Ovary (tissue), 9 donors: ENCODE measurements around the gene ARHGEF12. TPM values are rescaled to one million over a fixed set of nuclear protein-coding genes. Genes with fewer than 3 reads are reported as not detected.
"Not testable (repeated sequence)": the region's sequence is repeated elsewhere in the genome, so short reads cannot be mapped to it uniquely, and the experiment has no call there.

Experiments
- DNase-seq, 5 donors: peaks; one replicate each; pipeline ENCODE4 v3.0.0-alpha.2; 2019 to 2020
- H3K27ac ChIP-seq, 2 donors: fragments of 200-600 bp; one replicate each; pipeline versions ENCODE4 v1.5.1 to v1.8.0; 2019 to 2022
- H3K27me3 ChIP-seq: fragments of 200-600 bp; one replicate; pipeline ENCODE4 v1.8.0; 2022
- H3K36me3 ChIP-seq: fragments of 200-600 bp; sonication (generic); one replicate; pipeline ENCODE4 v1.5.1; 2019
- H3K4me1 ChIP-seq: one replicate; pipeline ENCODE4 v1.8.1; 2013; ENCODE audit warnings: mild to moderate bottlenecking, moderate library complexity; ENCODE audit not compliant: insufficient read depth
- H3K4me3 ChIP-seq: fragments of 200-600 bp; sonication (generic); one replicate; pipeline ENCODE4 v1.5.1; 2017
- H3K9me3 ChIP-seq, 2 donors: fragments of 200-600 bp in 1 of 2; sonication (generic) in 1 of 2; one replicate each; pipeline versions ENCODE4 v1.5.1 to v1.8.1; 2013 to 2019; ENCODE audit warnings: mild to moderate bottlenecking in 1 of 2, moderate library complexity in 1 of 2
- EP300 ChIP-seq: sonication (generic); formaldehyde crosslinking; IDR thresholded peaks from one replicate; pipeline ENCODE4 v1.6.1; 2017; ENCODE audit warnings: antibody characterized with exemption
- POLR2A ChIP-seq: fragments of 450-650 bp; IDR thresholded peaks from one replicate; pipeline ENCODE4 v1.6.1; 2017; ENCODE audit warnings: antibody characterized with exemption, mild to moderate bottlenecking, moderate library complexity
- WGBS, 3 donors: extraction: QIAGEN DNeasy Blood & Tissue Kit in 1 of 3; methylation state at CpG; one replicate each; pipeline versions ENCODE4 v1.1.5 to v1.1.7; 2013 to 2017; 5-methylcytosine and 5-hydroxymethylcytosine counted together
- intact Hi-C, 4 donors: fragments of 100-400 bp; cut with DNase I; formaldehyde crosslinking; loops; one replicate each; pipeline versions ENCODE4 v1.11.0 to v1.15.1; 2022 to 2023
- polyA plus RNA-seq, 2 donors: library from polyadenylated mRNA; stranded (reverse); fragments of 200-250 nt in 1 of 2; fragments of 350-450 nt in 1 of 2; fragmentation: Illumina TruSeq in 1 of 2; extraction: RNeasy Lipid Tissue Mini Kit (QIAGEN cat#74804) in 1 of 2; gene quantifications; one replicate each; pipeline ENCODE4 v1.2.3, GENCODE V29; 2013 to 2014
- total RNA-seq, 7 donors: library from RNA; depleted of rRNA in 2 of 7; stranded (reverse); fragments of >200 nt in 2 of 7; fragmentation: NEBNext Ultra II Directional in 3 of 7; extraction: Animal tissue kit (Norgen Biotek cat#: 25700) in 3 of 7; gene quantifications; one replicate each; pipeline versions ENCODE4 v1.1.0 to v1.2.4, GENCODE V29; 2016 to 2023
- TF ChIP-seq, protein P1 (sequence below), 3 donors: fragments of 450-650 bp in 2 of 3; fragments of 200-600 bp in 1 of 3; IDR thresholded peaks; one replicate each; pipeline versions ENCODE4 v1.5.1 to v1.8.0; 2016 to 2022; ENCODE audit warnings: antibody characterized with exemption in 3 of 3, mild to moderate bottlenecking in 1 of 3
- donor health status: DM: no; HTN: no; CAD: no; lungs with moderate emphysema.
- donor health status: DM: no; HTN: no; CAD: no.
- donor health status: Bipolar disorder and iron deficiency.
- donor health status: DM: yes; HTN: yes; CAD: no.
- donor health status: DM: no; HTN: no; CAD: no.
- donor health status: DM: yes; HTN: yes; CAD: no.

ARHGEF12 gene
- total and polyA plus RNA-seq, 9 donors = 22.1 to 92.9 (median 69.3) TPM

DNA sequence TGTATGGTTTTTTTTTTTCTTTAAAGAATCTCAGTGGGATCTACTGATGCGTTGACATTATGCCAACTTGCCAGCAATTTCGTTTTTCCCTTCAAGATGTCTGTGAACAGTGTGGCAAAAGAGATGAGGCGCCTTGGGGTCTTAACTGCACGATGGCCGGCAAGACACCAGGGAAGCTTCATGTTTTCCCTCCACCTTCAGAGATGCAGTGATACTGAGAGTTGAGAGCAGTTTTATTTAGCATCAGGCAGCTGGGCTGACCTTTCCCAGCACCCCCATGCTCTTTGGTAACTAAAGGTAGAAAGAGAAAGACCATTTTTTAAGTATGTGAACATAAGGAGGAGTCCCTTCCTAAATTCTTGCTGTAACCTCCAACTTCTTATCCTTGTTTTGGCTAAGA, 163.6 kb downstream of the ARHGEF12 start:
- Histone ChIP-seq H3K4me3 (no peak overlapping the region), H3K9me3 (no peaks in the 10 kb centered on the region), H3K27ac (no peak overlapping the region), H3K27me3 (no peaks in the 10 kb centered on the region), H3K4me1 (no peaks in the 10 kb centered on the region), H3K36me3 (no peaks in the 10 kb centered on the region)
- TF ChIP-seq, protein P1, sequence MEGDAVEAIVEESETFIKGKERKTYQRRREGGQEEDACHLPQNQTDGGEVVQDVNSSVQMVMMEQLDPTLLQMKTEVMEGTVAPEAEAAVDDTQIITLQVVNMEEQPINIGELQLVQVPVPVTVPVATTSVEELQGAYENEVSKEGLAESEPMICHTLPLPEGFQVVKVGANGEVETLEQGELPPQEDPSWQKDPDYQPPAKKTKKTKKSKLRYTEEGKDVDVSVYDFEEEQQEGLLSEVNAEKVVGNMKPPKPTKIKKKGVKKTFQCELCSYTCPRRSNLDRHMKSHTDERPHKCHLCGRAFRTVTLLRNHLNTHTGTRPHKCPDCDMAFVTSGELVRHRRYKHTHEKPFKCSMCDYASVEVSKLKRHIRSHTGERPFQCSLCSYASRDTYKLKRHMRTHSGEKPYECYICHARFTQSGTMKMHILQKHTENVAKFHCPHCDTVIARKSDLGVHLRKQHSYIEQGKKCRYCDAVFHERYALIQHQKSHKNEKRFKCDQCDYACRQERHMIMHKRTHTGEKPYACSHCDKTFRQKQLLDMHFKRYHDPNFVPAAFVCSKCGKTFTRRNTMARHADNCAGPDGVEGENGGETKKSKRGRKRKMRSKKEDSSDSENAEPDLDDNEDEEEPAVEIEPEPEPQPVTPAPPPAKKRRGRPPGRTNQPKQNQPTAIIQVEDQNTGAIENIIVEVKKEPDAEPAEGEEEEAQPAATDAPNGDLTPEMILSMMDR (IDR thresholded peaks at IDR 0.05) = no peak
- TF ChIP-seq EP300 (no peak), POLR2A (no peak)
- DNase-seq = no peak
- WGBS, 3 donors = 76 to 78% (median 77%) methylated on average over 5 of the region's 5 CpGs
- intact Hi-C loops = loop anchor here in 1 of 4 donors (5.0 kb wide), 1 partner anchor 1347 kb away; no protein-coding TSS in a partner anchor

DNA sequence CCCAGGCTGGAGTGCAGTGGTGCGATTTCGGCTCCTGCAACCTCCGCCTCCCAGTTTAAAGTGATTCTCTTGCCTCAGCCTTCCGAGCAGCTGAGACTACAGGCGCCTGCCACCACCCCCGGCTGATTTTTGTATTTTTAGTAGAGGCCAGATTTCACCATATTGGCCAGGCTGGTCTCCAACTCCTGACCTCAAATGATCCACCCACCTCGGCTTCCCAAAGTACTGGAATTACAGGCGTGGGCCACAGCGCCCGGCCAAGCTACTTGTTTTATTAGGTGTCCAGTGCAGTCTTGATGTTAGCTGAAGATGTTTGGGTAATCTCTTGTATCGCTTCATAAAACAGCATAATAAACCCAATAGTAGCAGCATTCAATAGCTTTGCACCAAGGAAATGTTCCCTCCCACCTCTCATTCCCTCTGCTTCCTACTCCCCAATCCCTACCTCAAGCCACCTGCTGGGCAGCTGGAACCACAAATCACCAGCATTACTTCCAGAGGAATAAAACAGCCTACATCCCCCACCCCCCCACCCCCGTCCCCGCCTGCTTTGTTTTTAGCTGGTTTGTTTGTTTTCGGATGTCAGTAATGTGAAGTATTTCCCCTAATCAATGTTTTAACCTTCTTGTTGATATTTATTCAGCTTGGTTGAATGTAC, 164.3 kb downstream of the ARHGEF12 start:
- no peak overlapping the region for H3K27ac ChIP-seq
- H3K27me3 ChIP-seq = no peaks in the 10 kb centered on the region
- H3K9me3 ChIP-seq = no peaks in the 10 kb centered on the region
- H3K4me3 ChIP-seq = no peak overlapping the region
- intact Hi-C loops = no loop called here
- H3K4me1 ChIP-seq = no peaks in the 10 kb centered on the region
- 20 to 38% (median 23%) methylated on average over 14 of the region's 14 CpGs for WGBS, 3 donors
- H3K36me3 ChIP-seq = no peaks in the 10 kb centered on the region
- no peak for DNase-seq
- no peak for TF ChIP-seq POLR2A
- TF ChIP-seq, protein P1 (IDR thresholded peaks at IDR 0.05) = no peak
- no peak for TF ChIP-seq EP300

GRCh38 chr11:120501440-120501839, 165.2 kb downstream of the ARHGEF12 start:
- no peaks in the 10 kb centered on the region for H3K4me1 ChIP-seq
- no peaks in the 10 kb centered on the region for H3K9me3 ChIP-seq
- TF ChIP-seq EP300 = no peak
- TF ChIP-seq POLR2A = no peak
- TF ChIP-seq, protein P1 (IDR thresholded peaks at IDR 0.05) = no peak
- no peaks in the 10 kb centered on the region for H3K36me3 ChIP-seq
- H3K27me3 ChIP-seq = no peaks in the 10 kb centered on the region
- no peak overlapping the region for H3K27ac ChIP-seq
- WGBS, 3 donors = 11 to 33% (median 26%) methylated on average over 2 of the region's 2 CpGs
- no peak for DNase-seq
- intact Hi-C loops = no loop called here
- H3K4me3 ChIP-seq = no peak overlapping the region

- Histone ChIP-seq H3K4me1 (no peaks in the 10 kb centered on the region), H3K4me3 (no peak overlapping the region), H3K27ac (no peak overlapping the region), H3K9me3 (no peaks in the 10 kb centered on the region), H3K36me3 (no peaks in the 10 kb centered on the region), H3K27me3 (no peaks in the 10 kb centered on the region)
- intact Hi-C loops = no loop called here
- TF ChIP-seq EP300 (no peak), POLR2A (no peak)
- TF ChIP-seq, protein P1 (IDR thresholded peaks at IDR 0.05) = no peak
- DNase-seq = no peak
- 35 to 55% (median 45%) methylated on average over 5 of the region's 5 CpGs for WGBS, 3 donors
Observed at GRCh38 chr11:120501976-120502755, 166.0 kb downstream of the ARHGEF12 start.

DNA sequence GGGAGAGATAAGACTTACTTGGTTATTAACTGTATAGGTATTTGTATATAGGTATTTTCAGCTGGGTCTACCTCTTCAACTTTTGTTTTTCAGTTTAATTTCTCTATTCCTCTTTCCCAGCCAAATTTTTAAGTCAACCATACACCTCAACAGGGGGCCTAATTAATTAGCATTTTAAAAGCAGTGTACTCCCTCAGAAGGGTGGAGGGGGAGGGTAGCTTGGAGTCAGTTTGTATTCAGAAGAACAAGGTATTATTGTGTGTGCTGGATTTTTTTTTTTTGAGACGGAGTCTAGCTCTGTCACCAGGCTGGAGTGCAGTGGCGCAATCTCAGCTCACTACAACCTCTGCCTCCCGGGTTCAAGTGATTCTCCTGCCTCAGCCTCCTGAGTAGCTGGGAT, 167.3 kb downstream of the ARHGEF12 start:
- H3K4me1 ChIP-seq, DNase-seq, H3K9me3 ChIP-seq, H3K4me3 ChIP-seq, H3K27ac ChIP-seq, H3K27me3 ChIP-seq, H3K36me3 ChIP-seq, intact Hi-C loops: not testable (repeated sequence)
- WGBS, 3 donors = 72 to 84% (median 74%) methylated on average over 3 of the region's 3 CpGs
